K562 (cell line): ENCODE measurements around the gene FGF14. TPM values are rescaled to one million over a fixed set of nuclear protein-coding genes. Genes with fewer than 3 reads are reported as not detected.

Experiments
- ATAC-seq: fragments of 200-7000 bp; cut with Tn5 transposase; 3 replicates; pipeline ENCODE4 v1.9.1; 2020; ENCODE audit warnings: moderate library complexity
- BruUV-seq: library from RNA; stranded (reverse); fragments of 400-500 nt; replicated peaks from 2 replicates; lab custom pipeline; 2021; lab: Mats Ljungman, UMichigan
- CTCF ChIA-PET: fragments of 300-600 bp; formaldehyde crosslinking; extraction: SDS; loops from one replicate; lab custom pipeline; 2021; ENCODE audit warnings: low intra/inter-chr PET ratio; lab: Yijun Ruan, JAX
- POLR2A ChIA-PET: fragments of 300-600, 350-650 bp; sonication (Branson Sonifier 250); formaldehyde crosslinking; extraction: SDS; loops from one replicate; lab custom pipeline; 2021; ENCODE audit warnings: antibody characterized with exemption, inconsistent platforms; lab: Yijun Ruan, JAX
- DNase-seq, 4 experiments: peaks; one replicate each; pipeline versions ENCODE4 v3.0.0 to v3.0.0-alpha.2; 2011 to 2018; ENCODE audit warnings: low spot score in 3 of 4, mixed read lengths in 3 of 4; ENCODE audit errors: extremely low read depth in 1 of 4
- FAIRE-seq: peaks from 2 replicates; lab custom pipeline; 2011; peaks lifted over from hg19 to GRCh38; lab: Jason Lieb, UNC
- H2AFZ ChIP-seq: 2 replicates; pipeline ENCODE4 v1.6.0; 2011; ENCODE audit warnings: low read depth, low read length, control low read depth, inconsistent platforms
- H3K27ac ChIP-seq: fragments of 200-600 bp; 3 replicates; pipeline ENCODE4 v1.8.0; 2011; ENCODE audit warnings: low read depth, mild to moderate bottlenecking, control low read depth, inconsistent platforms, low read length, moderate library complexity, mixed read lengths; ENCODE audit errors: extremely low read depth
- H3K27me3 ChIP-seq, 2 experiments: fragments of 300-600 bp in 1 of 2; 2 replicates in 1 of 2; 3 replicates in 1 of 2; pipeline versions ENCODE4 v1.6.0 to v1.8.0; 2011; ENCODE audit warnings: inconsistent platforms in 2 of 2, low read length in 2 of 2, mild to moderate bottlenecking in 1 of 2, mixed read lengths in 1 of 2, moderate library complexity in 1 of 2; ENCODE audit not compliant: control insufficient read depth in 2 of 2, insufficient read depth in 2 of 2
- H3K36me3 ChIP-seq: fragments of 300-600 bp; 3 replicates; pipeline ENCODE4 v1.8.0; 2011; ENCODE audit warnings: mild to moderate bottlenecking, low read length, inconsistent platforms; ENCODE audit not compliant: control insufficient read depth, insufficient read depth
- H3K4me1 ChIP-seq, 2 experiments: fragments of 200-600 bp in 1 of 2; replicated peaks in 1 of 2; 2 replicates in 1 of 2; 3 replicates in 1 of 2; pipeline versions ENCODE4 v1.5.1 to v1.8.0; 2011; ENCODE audit warnings: inconsistent platforms in 2 of 2, low read length in 2 of 2, mild to moderate bottlenecking in 1 of 2, mixed read lengths in 1 of 2, moderate library complexity in 1 of 2; ENCODE audit not compliant: control insufficient read depth in 2 of 2, insufficient read depth in 2 of 2
- H3K4me2 ChIP-seq: 2 replicates; pipeline ENCODE4 v1.6.1; 2011; ENCODE audit warnings: low read length, control low read depth, inconsistent platforms, mixed read lengths; ENCODE audit not compliant: insufficient read depth
- H3K4me3 ChIP-seq: fragments of 200-600 bp; sonication (generic), shearing (Covaris generic); 2 replicates; pipeline ENCODE4 v1.5.1; 2016; ENCODE audit warnings: control low read depth, inconsistent platforms
- H3K79me2 ChIP-seq: fragments of 200-600 bp; 3 replicates; pipeline ENCODE4 v1.8.0; 2011; ENCODE audit warnings: low read length, inconsistent platforms; ENCODE audit not compliant: control insufficient read depth, insufficient read depth
- H3K9ac ChIP-seq, 2 experiments: 2 replicates each; pipeline versions ENCODE4 v1.6.0 to v1.6.1; 2011; ENCODE audit warnings: low read depth in 2 of 2, low read length in 2 of 2, control low read depth in 1 of 2, inconsistent platforms in 1 of 2, mild to moderate bottlenecking in 1 of 2, mixed read lengths in 1 of 2; ENCODE audit not compliant: insufficient read depth in 1 of 2
- H3K9me1 ChIP-seq: one replicate; pipeline ENCODE4 v1.6.0; 2011; ENCODE audit warnings: inconsistent platforms, mild to moderate bottlenecking, low read length, moderate library complexity; ENCODE audit not compliant: control insufficient read depth, insufficient read depth
- H3K9me3 ChIP-seq: replicated peaks from 2 replicates; pipeline ENCODE4 v1.5.1; 2011; ENCODE audit warnings: low read depth, low read length, inconsistent platforms; ENCODE audit not compliant: control insufficient read depth, insufficient read depth
- H4K20me1 ChIP-seq: replicated peaks from 2 replicates; pipeline ENCODE4 v1.6.1; 2011; ENCODE audit warnings: low read length, inconsistent platforms, mixed read lengths; ENCODE audit not compliant: control insufficient read depth, insufficient read depth
- ARID2 ChIP-seq: fragments of 450-650 bp; IDR thresholded peaks from 2 replicates; pipeline ENCODE4 v1.6.1; 2017; ENCODE audit warnings: antibody characterized with exemption, mild to moderate bottlenecking
- ARNT ChIP-seq, 2 experiments: fragments of 450-650 bp; IDR thresholded peaks; 2 replicates each; pipeline ENCODE4 v1.6.1; 2016; ENCODE audit warnings: mild to moderate bottlenecking in 1 of 2
- ATF7 ChIP-seq: fragments of 450-650 bp; IDR thresholded peaks from 2 replicates; pipeline ENCODE4 v1.7.1; 2014; ENCODE audit warnings: mild to moderate bottlenecking, moderate library complexity
- CAMTA2 ChIP-seq: fragments of 250-450 bp; sonication (Bioruptor Pico); conservative IDR thresholded peaks from 2 replicates; pipeline ENCODE4 v1.5.1; 2022
- E2F1 ChIP-seq: sonication (generic); formaldehyde crosslinking; IDR thresholded peaks from 2 replicates; pipeline ENCODE4 v1.8.1; 2023; ENCODE audit warnings: mild to moderate bottlenecking, missing genetic modification reagents, moderate library complexity
- ELF4 ChIP-seq: fragments of 450-650 bp; formaldehyde crosslinking; IDR thresholded peaks from 2 replicates; pipeline ENCODE4 v1.4.0; 2022; ENCODE audit warnings: missing genetic modification characterization
- HCFC1 ChIP-seq: IDR thresholded peaks from 2 replicates; pipeline ENCODE4 v1.6.1; 2012; ENCODE audit warnings: low read depth, low read length, improper control_type of control experiment
- HNRNPL ChIP-seq: fragments of 200-400 bp; formaldehyde crosslinking; IDR thresholded peaks from 2 replicates; pipeline ENCODE4 v1.6.1; 2017; ENCODE audit warnings: low read depth, mild to moderate bottlenecking, low read length
- MAFF ChIP-seq: IDR thresholded peaks from 2 replicates; pipeline ENCODE4 v1.6.1; 2012; ENCODE audit warnings: low read length, improper control_type of control experiment
- PATZ1 ChIP-seq: fragments of 250-450 bp; sonication (Bioruptor Pico); IDR thresholded peaks from 2 replicates; pipeline ENCODE4 v1.5.0; 2020; ENCODE audit warnings: mild to moderate bottlenecking, borderline replicate concordance
- POLR2A ChIP-seq: fragments of 450-650 bp; conservative IDR thresholded peaks from 2 replicates; pipeline ENCODE4 v1.6.1; 2016
- RNF2 ChIP-seq: sonication (generic); IDR thresholded peaks from 2 replicates; pipeline ENCODE4 v1.6.1; 2016
- TCF7L2 ChIP-seq: fragments of 150-350 bp; IDR thresholded peaks from 2 replicates; pipeline ENCODE4 v1.6.1; 2016; ENCODE audit warnings: low read depth, mild to moderate bottlenecking, low read length, moderate library complexity
- YBX1 ChIP-seq: fragments of 450-650 bp; IDR thresholded peaks from 2 replicates; pipeline ENCODE4 v1.7.1; 2016; ENCODE audit warnings: mild to moderate bottlenecking
- ZBTB2 ChIP-seq: fragments of 450-650 bp; IDR thresholded peaks from 2 replicates; pipeline ENCODE4 v1.6.1; 2016; ENCODE audit warnings: antibody characterized with exemption
- ZKSCAN8 ChIP-seq: fragments of 200-800 bp; sonication (Bioruptor generic); IDR thresholded peaks from 2 replicates; pipeline ENCODE4 v1.6.1; 2016; ENCODE audit warnings: missing genetic modification characterization, missing compliant biosample characterization
- ZNF12 ChIP-seq: sonication (generic); formaldehyde crosslinking; IDR thresholded peaks from 2 replicates; pipeline ENCODE4 v1.4.0; 2020; ENCODE audit warnings: mild to moderate bottlenecking, missing genetic modification reagents
- ZNF740 ChIP-seq, 3 experiments: fragments of 200-800 bp in 1 of 3; sonication (Bioruptor generic) in 1 of 3; sonication (generic) in 1 of 3; formaldehyde crosslinking in 1 of 3; IDR thresholded peaks; 2 replicates each; pipeline versions ENCODE4 v1.6.1 to v1.8.0; 2016 to 2022; ENCODE audit warnings: mild to moderate bottlenecking in 2 of 3, missing compliant biosample characterization in 2 of 3, missing genetic modification characterization in 2 of 3, missing genetic modification reagents in 1 of 3
- WGBS: fragments of 100-300 bp; shearing (Covaris generic); methylation state at CpG from one replicate; pipeline ENCODE4 v1.1.6; 2016; ENCODE audit warnings: low coverage, mixed read lengths; ENCODE audit not compliant: insufficient coverage; ENCODE audit errors: missing lambda C conversion rate; 5-methylcytosine and 5-hydroxymethylcytosine counted together
- in situ Hi-C: fragments of 300-500 bp; cut with MboI; formaldehyde crosslinking; loops from 4 replicates; pipeline ENCODE4 v1.15.0; 2018; ENCODE audit warnings: inconsistent platforms, mixed read lengths
- intact Hi-C: fragments of 100-400 bp; cut with micrococcal nuclease; formaldehyde crosslinking; loops from 2 replicates; pipeline ENCODE4 v1.14.2; 2022
- polyA plus RNA-seq, 8 experiments: library from polyadenylated mRNA; depleted of rRNA in 4 of 8; stranded (reverse) in 5 of 8; unstranded in 3 of 8; fragments of >200 nt; fragmentation: Nextera tagmentation in 2 of 8; fragmentation: Illumina TruSeq in 1 of 8; extraction: Ambion mirVana in 2 of 8; extraction: Trizol in 1 of 8; gene quantifications; 2 replicates each; pipeline versions ENCODE4 v1.2.1 to v1.2.3, GENCODE V29; 2011 to 2014; ENCODE audit warnings: inconsistent platforms in 1 of 8, missing spikeins in 1 of 8
- total RNA-seq, 7 experiments: library from RNA; depleted of rRNA in 6 of 7; stranded (reverse); fragments of >200 nt in 6 of 7; fragmentation: Illumina TruSeq in 2 of 7; extraction: Trizol in 2 of 7; gene quantifications; 2 replicates each; pipeline versions ENCODE4 v1.2.1 to v1.2.3, GENCODE V29; 2011 to 2021; ENCODE audit warnings: low replicate concordance in 1 of 7

Gene FGF14
- total and polyA plus RNA-seq, 9 of the 15 experiments (the other 6 are each of a cell fraction or from before 2014, with no cell fraction given) = not detected

GRCh38 chr13:102367836-102368235, 34.0 kb downstream of the FGF14 start:
- Histone ChIP-seq H3K27me3 (no peaks in the 10 kb centered on the region), H3K4me1 (0 out of 5 replicates have a peak, but pooled peaks cover 0 to 4% of the 10 kb centered on the region in 2 experiments), H3K4me2 (no peak overlapping the region), H3K9ac (no peak overlapping the region), H4K20me1 (no peaks in the 10 kb centered on the region), H3K79me2 (no peaks in the 10 kb centered on the region), H3K4me3 (no peak overlapping the region), H2AFZ (no peak overlapping the region), H3K36me3 (no peaks in the 10 kb centered on the region), H3K9me1 (no peaks in the 10 kb centered on the region), H3K27ac (no peak overlapping the region), H3K9me3 (no peaks in the 10 kb centered on the region)
- TF ChIP-seq ATF7 = no peak
- no peak for TF ChIP-seq MAFF
- TF ChIP-seq YBX1 = no peak
- TF ChIP-seq ZNF740 (CRISPR knock-in tag; IDR thresholded peaks at IDR 0.05) = no peak
- TF ChIP-seq ZNF740 (tag; IDR thresholded peaks at IDR 0.05) = no peak
- no peak for TF ChIP-seq HNRNPL
- no peak for TF ChIP-seq CAMTA2 (CRISPR knock-in tag)
- TF ChIP-seq TCF7L2 = no peak
- TF ChIP-seq HCFC1 = no peak
- TF ChIP-seq POLR2A = no peak
- no peak for TF ChIP-seq ZNF12 (CRISPR knock-in tag)
- TF ChIP-seq ZBTB2 = no peak
- TF ChIP-seq E2F1 (CRISPR knock-in tag) = no peak
- no peak for TF ChIP-seq PATZ1 (CRISPR knock-in tag)
- TF ChIP-seq ELF4 = no peak
- TF ChIP-seq ZKSCAN8 (CRISPR knock-in tag) = no peak
- no peak for TF ChIP-seq ARNT (IDR thresholded peaks at IDR 0.05)
- TF ChIP-seq ARID2 = no peak
- no peak for TF ChIP-seq RNF2
- intact Hi-C loops (no loop called here), in situ Hi-C loops (no loop called here)
- no peak for ATAC-seq
- FAIRE-seq = no peak
- POLR2A ChIA-PET = no interaction called here
- DNase-seq = no peak
- BruUV-seq = no TSS peak
- 12% methylated on average over 8 of the region's 14 CpGs for WGBS
- CTCF ChIA-PET = no interaction called here
